Hematopoietic multipotent progenitor cell treated with erythropoietin and hydrocortisone succinate and interleukin-3 and kit ligand, for 15 days (in vitro differentiated cells): Measurements from ENCODE around the gene PLA2G4D.
A peak's percentile ranks its signal among the peaks of the same experiment; 100 is the strongest.

Experiments
- DNase-seq: peaks from one replicate; pipeline ENCODE4 v3.0.0-alpha.2; 2015; ENCODE audit warnings: low spot score

The PLA2G4D gene

DNA sequence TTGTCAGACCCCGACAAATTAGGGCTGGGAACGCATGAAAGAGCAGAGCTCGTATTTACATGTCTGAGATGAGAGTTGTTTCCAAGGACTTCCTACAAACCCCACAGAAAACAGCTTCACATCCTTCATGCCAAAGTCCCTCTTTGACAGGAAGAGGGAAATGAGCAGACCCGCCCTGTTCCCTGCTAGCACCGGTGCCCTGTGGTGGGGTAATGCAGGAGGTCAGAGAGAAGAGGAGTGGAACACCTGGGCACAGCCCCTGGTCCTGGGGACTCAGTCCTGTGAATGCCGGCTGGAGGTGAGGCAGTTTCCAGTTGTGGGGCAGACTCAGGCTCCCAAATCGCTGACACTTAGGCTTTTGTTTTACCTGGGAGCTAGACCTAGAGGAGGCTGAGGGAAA lies 4.0 kb downstream of the PLA2G4D start:
- no peak for DNase-seq

DNA sequence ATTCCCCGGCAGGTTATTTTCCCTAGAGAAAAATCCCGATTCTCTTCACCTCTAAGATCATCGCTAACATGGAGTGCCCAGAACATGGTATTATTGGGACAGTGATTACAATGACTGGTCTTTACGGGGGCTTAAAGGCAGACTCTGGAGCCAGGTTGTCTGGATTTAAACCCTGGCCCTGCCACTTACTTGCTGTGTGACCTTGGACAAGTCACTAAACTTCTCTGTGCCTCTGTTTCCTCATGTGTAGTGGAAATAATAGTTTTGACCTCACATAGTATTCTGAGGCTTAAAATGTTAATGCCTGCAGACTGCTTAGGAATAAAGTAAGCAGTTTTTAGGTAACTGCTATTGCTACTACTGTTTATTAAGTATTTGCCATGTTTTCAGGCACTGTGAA lies 4.4 kb downstream of the PLA2G4D start:
- DNase-seq, result no peak

- no peak for DNase-seq
These were observed 5.3 kb downstream of the PLA2G4D start for GRCh38 chr15:42088801-42089640.

DNA sequence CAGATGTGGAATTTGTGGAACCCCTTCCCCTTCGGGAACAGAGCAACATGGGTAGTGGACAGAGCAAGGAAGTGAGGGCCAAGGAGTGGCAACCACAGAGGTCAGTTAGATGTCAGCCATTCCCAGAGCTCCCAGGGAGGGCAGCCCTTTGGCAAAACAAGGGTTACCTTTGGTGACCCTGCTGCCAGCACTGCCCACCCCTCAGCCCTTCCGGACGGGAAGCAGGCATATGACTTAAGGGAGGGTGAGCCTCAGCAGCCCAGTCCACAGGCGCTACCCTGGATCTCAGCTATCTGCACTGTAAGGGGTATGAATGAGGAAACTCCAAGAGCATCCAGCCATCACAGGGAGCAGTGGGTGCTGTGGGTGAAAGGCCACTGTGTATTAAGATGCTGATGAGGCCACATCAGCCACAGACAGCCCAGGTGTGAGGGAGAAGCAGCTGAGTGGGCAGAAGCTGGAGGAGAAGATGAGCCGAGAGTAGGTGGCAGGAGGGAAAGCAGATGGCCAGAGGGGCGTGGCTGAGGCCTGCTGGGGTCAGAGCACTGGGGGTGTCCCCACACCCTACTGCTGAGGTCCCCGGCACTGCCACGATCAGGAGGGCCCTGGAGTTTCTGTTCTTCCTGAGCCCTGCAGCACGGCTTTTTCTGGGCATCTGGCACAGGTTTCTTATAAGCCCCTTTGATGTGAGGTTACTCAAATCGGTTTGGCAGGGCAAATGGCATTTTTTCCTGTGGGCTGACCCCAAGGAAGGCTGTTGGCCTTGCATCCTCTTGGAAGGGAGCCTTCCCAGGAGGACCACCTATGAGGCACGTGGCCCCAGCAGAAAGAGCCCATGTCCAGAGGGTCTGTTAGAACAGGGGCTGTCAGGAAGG lies 6.2 kb downstream of the PLA2G4D start:
- DNase-seq, result no peak

DNA sequence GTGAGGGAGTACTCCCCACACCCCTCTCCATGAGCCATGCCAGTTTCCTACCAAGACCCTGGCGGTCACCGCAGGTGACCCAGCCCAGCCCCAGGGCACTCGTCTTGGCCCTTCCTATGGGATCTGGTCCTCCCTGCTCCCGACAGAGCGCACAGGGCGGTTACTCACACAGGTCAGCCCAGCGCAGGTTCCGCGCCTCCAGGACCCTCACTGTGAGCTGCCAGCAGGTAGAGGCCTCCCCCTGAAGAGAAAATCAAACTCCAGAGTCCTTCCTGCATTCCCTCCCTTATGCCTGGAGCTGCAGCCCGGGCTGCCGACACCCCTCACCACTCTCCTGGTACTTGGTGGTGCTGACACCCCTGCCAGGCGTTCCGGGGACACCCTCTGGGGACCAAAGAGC lies 6.9 kb downstream of the PLA2G4D start:
- DNase-seq, result no peak

DNA sequence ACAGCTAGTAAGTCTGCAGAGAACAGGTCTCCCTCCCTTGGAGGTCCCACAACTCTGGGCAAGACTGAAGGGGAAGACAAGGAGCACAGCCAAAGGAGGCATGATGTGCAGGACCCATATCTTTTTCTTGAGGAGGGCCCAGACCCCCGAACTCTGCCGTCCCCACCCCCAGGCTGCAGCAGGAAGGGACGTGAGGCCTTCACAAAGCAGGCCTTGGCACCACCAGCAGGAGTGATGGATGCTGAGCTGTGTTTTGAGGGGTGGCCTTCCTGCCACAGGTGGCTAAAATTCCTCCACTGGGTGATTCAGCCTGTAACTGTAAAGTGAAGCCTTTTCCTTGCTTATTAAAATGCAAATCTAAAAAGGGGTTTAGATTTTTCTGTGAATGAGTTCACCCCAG lies 8.6 kb downstream of the PLA2G4D start:
- DNase-seq, result no peak

DNA sequence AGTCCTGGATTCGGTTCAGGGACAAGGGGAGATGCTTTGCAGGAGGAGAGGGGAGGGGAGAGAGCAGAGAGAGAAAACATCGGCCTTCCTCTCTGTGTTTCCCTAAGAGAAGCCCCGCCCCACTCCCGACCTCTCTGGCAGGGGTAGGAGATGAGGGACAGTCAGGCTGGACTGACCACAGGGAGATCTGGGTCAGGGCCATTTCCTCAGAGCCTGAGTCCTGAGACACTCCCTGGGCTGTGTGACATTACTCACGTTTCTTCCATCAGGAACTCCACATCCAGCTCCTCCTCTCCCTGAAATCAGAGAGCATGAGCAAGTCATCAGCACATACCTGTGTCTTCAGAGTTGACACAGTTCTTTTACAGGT lies 9.1 kb downstream of the PLA2G4D start:
- DNase-seq, result no peak

DNA sequence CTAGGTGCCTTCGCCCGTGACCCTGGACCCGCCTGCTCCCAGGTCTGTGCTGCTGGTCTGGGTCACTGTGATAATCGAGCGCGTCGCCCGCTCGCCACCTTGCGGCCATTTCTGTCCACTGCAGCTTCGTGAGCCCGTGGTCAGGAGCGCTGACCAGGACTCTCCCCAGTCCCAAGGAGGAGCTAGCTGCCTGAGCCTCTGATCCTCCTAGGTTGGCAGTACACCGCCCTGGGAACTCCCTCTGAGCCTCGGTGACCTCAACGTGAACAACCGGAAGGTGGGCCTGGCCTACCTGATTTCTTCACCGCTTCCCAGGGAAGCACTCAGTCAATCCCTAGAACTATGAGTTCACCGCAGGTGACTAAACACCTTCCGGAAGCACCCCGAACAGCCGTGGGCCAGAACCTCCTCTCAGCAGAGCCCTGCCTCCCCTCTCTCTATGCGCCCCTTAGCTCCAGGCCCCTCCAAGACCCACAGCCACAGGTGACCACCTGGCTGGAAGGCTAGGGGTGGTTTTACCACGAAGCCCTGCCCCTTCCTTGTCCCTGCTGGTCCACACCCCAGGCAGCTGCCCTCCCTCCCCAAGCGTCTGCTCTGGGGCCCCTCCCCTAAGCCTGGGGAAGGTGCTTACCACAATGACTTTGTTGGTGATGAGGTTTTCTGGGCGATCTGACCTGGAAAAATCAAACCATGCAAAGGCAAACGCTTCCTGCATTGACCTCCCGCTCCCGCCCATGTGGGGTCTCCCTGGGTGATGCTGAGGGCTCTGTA lies 9.7 kb downstream of the PLA2G4D start:
- DNase-seq, result peak; percentile 54

DNA sequence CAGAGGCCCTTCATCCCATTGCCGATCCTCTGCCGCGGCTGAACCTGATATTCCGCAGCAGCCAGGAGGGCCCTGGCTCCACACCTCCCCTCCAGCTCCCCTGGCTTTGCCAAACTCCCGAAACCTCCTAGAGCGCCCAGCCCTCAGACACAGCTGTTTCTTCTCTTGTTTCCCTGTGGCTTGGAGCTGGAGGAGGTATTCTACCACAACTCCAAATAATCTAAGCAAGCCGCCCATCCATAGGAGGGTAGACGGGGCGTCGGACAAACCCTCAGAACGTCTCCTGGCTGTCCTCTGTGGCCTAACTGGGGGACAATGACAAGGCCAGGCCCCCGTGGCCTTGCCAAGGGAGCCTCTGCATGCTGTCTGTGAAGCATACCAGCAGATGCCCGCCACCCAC lies 10.4 kb downstream of the PLA2G4D start:
- DNase-seq, result no peak

- no peak for DNase-seq
These were observed 10.8 kb downstream of the PLA2G4D start for GRCh38 chr15:42083605-42083908.

- DNase-seq, result no peak
These were observed 11.3 kb downstream of the PLA2G4D start for GRCh38 chr15:42082823-42083604.

GRCh38 chr15:42082141-42082540 lies 12.2 kb downstream of the PLA2G4D start:
- no peak for DNase-seq

GRCh38 chr15:42080919-42081830 lies 13.2 kb downstream of the PLA2G4D start:
- DNase-seq, result no peak

- no peak for DNase-seq
These were observed 14.0 kb downstream of the PLA2G4D start for GRCh38 chr15:42080186-42080918.

- no peak for DNase-seq
These were observed 14.9 kb downstream of the PLA2G4D start for GRCh38 chr15:42079401-42079908.

DNA sequence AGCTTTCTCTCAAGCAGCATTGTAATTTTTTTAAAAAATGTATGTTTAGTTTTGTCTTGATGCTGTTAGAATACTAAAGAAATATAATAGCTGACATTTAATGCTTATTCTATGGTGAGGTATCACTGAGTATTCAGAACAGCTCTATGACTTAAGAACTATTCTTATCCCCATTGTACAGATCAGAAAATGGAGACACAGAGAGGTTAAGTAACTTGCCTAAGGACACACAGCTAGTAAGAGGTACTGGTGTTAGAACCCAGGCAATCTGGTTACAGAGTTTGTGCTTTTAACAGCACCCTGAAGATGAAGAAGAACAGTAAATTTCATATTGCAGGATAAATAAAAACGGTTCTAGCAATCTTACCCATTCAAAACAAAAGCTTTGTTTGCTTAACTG lies 15.5 kb downstream of the PLA2G4D start:
- DNase-seq, result no peak

GRCh38 chr15:42077689-42078088 lies 16.7 kb downstream of the PLA2G4D start:
- DNase-seq, result no peak

GRCh38 chr15:42073418-42073817 lies 20.9 kb downstream of the PLA2G4D start:
- DNase-seq, result no peak

DNA sequence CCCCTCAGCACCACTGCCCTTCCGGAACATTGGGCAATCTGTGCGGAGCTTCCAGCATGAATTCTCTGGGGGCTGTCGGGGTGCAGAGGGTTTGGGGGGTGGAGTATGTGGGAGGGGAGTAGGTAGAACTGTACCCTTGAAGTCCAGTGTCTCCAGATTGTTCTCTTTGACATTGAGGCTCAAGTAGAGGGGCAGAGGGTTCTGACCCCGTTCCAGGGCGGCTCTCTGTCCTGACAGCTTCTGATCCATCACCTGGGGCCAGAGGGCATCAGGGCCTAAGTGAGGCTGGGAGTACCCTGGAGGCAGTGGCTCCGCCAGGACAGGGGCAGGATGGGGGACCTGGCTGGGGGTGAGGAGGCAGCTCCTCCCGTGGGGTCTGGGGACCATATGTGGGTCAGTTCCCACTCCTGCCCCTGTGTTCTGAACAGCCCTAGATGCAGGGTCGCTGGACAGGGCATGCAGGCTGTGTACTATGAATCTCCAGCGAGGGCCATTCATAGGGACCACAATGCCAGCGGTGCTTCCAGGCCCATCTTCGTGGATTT lies 22.1 kb downstream of the PLA2G4D start:
- no peak for DNase-seq

DNA sequence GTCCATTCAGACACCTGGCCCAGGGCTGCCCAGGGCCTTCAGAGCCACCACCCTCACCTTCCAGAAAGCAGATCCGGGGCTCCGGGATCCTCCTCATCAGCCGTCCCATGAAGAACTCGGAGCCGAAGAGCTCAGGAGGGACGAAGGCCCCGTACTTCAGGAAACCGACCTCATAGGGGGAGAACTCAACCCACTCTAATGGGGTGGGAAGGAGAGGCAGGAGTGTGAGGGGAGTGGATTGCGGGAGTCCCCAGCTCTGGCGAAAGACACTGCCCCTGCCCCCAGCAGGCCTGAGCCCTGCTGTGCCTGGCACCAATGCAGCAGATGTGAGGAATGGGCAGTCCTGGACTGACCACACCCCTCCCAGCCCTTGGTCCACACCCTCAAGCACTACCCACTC lies 22.6 kb downstream of the PLA2G4D start:
- no peak for DNase-seq
